Thyroid gland (tissue), 4 donors: Measurements from ENCODE around the gene AMFR.

Source experiments
- POLR2A ChIP-seq, 2 donors: fragments of 450-650 bp; IDR thresholded peaks; one replicate each; pipeline ENCODE4 v1.6.1; 2017; ENCODE audit warnings: antibody characterized with exemption in 2 of 2, mild to moderate bottlenecking in 2 of 2, moderate library complexity in 1 of 2
- TF ChIP-seq, protein P1 (sequence below), 6 experiments: fragments of 200-600 bp in 3 of 6; fragments of 450-650 bp in 3 of 6; sonication (generic) in 3 of 6; IDR thresholded peaks; one replicate each; pipeline ENCODE4 v1.5.1; 2016 to 2019; ENCODE audit warnings: antibody characterized with exemption in 6 of 6, mild to moderate bottlenecking in 2 of 6, inconsistent platforms in 1 of 6, moderate library complexity in 1 of 6

DNA sequence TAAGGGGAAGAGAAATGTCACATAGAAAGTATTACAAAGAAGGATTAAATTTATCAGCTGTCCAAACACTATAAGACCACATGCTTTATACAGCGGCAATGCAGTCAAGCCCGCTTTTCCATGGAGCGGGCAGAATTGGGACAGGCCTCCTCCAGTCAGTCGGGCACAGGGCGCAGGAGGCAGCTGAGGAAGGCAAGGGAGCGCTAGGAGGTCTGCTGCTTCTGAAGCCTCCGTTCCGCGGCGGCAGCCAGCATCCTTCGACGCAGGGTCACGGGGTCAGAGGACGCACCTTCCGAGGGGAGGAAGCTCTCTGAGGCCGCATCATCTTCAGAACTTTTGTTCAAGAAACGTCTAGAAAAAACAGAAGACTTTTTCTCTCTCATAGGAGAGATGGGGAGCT, 62.6 kb downstream of the AMFR start:
- TF ChIP-seq, protein P1, sequence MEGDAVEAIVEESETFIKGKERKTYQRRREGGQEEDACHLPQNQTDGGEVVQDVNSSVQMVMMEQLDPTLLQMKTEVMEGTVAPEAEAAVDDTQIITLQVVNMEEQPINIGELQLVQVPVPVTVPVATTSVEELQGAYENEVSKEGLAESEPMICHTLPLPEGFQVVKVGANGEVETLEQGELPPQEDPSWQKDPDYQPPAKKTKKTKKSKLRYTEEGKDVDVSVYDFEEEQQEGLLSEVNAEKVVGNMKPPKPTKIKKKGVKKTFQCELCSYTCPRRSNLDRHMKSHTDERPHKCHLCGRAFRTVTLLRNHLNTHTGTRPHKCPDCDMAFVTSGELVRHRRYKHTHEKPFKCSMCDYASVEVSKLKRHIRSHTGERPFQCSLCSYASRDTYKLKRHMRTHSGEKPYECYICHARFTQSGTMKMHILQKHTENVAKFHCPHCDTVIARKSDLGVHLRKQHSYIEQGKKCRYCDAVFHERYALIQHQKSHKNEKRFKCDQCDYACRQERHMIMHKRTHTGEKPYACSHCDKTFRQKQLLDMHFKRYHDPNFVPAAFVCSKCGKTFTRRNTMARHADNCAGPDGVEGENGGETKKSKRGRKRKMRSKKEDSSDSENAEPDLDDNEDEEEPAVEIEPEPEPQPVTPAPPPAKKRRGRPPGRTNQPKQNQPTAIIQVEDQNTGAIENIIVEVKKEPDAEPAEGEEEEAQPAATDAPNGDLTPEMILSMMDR (IDR thresholded peaks at IDR 0.05): no peak
- TF ChIP-seq POLR2A (IDR thresholded peaks at IDR 0.05): no peak
